ENCODE measurements around the gene USP4.

USP4 gene

DNA sequence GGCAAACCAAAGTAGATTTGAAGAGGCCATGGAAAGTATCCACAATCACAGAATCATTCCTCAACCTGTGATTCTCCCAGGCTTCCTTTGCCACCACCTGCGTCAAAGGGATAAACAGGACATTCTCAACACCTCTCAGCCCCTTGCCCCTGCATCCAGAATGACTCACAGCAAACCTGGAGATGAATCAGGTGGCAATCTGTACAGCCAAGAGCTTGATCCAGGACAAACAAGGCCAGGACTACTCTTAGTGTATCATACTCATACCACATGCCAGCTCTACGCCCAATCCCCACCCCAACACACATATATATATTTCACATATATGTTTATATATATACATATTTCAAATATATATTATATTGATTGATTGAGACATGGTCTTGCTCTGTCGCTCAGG lies 39.3 kb downstream of the USP4 start:
- H3K36me3 ChIP-seq (ENCODE audit: control insufficient read depth, low read length): peaks cover 61% of the 10 kb centered on the region
- TF ChIP-seq, protein P1, sequence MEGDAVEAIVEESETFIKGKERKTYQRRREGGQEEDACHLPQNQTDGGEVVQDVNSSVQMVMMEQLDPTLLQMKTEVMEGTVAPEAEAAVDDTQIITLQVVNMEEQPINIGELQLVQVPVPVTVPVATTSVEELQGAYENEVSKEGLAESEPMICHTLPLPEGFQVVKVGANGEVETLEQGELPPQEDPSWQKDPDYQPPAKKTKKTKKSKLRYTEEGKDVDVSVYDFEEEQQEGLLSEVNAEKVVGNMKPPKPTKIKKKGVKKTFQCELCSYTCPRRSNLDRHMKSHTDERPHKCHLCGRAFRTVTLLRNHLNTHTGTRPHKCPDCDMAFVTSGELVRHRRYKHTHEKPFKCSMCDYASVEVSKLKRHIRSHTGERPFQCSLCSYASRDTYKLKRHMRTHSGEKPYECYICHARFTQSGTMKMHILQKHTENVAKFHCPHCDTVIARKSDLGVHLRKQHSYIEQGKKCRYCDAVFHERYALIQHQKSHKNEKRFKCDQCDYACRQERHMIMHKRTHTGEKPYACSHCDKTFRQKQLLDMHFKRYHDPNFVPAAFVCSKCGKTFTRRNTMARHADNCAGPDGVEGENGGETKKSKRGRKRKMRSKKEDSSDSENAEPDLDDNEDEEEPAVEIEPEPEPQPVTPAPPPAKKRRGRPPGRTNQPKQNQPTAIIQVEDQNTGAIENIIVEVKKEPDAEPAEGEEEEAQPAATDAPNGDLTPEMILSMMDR (IDR thresholded peaks at IDR 0.05; ENCODE audit: low read depth, low read length, poor library complexity, severe bottlenecking): no peak
- no peak for TF ChIP-seq EZH2phosphoT487 (IDR thresholded peaks at IDR 0.05; ENCODE audit: borderline replicate concordance, low read length)
- no peaks in the 10 kb centered on the region for H3K9me2 ChIP-seq (replicated peaks; ENCODE audit: control insufficient read depth, low read length)
- H3F3A ChIP-seq (ENCODE audit: control insufficient read depth, insufficient read depth): no peaks in the 10 kb centered on the region
- H3K4me3 ChIP-seq (ENCODE audit: low read length): no peak overlapping the region
- H3K79me2 ChIP-seq (ENCODE audit: control insufficient read depth, low read length): no peaks in the 10 kb centered on the region
- no peak overlapping the region for H3K27ac ChIP-seq (ENCODE audit: low read depth, low read length)
- H3K9me3 ChIP-seq (ENCODE audit: control insufficient read depth, insufficient read depth, low read length): no peaks in the 10 kb centered on the region
- no peaks in the 10 kb centered on the region for H3K27me3 ChIP-seq (ENCODE audit: control insufficient read depth, low read length)
- no peaks in the 10 kb centered on the region for H3K4me1 ChIP-seq (ENCODE audit: control insufficient read depth, low read length)
- no peaks in the 10 kb centered on the region for H4K20me1 ChIP-seq (ENCODE audit: control insufficient read depth, insufficient read depth, low read depth, low read length)
- H3K4me2 ChIP-seq (ENCODE audit: low read length): no peak overlapping the region

DNA sequence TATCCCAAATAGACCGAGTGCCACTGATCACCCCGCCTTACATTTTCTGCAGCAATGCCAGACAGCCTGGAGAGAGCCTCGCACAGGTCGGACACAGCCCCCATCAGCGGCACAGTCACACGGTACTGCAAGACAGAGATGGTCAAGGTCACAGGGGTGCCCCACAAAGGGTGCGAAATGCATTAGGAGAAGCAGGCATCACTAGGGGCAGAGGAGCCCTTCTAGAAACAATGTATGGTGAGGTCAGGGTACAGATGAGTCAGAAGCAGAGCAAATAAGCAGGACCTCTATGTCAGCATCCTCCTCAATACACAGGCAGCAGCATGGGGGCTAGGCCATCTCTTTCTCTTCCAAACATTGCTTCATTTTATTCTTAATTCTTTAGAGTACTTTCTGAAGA lies 41.3 kb downstream of the USP4 start:
- H3K27ac ChIP-seq (ENCODE audit: low read depth, low read length): no peak overlapping the region
- no peak overlapping the region for H3K4me3 ChIP-seq (ENCODE audit: low read length)
- no peak overlapping the region for H3K4me2 ChIP-seq (ENCODE audit: low read length)
- H4K20me1 ChIP-seq (ENCODE audit: control insufficient read depth, insufficient read depth, low read depth, low read length): no peaks in the 10 kb centered on the region
- no peak for TF ChIP-seq EZH2phosphoT487 (IDR thresholded peaks at IDR 0.05; ENCODE audit: borderline replicate concordance, low read length)
- TF ChIP-seq, protein P1 (IDR thresholded peaks at IDR 0.05; ENCODE audit: low read depth, low read length, poor library complexity, severe bottlenecking): no peak
- H3K27me3 ChIP-seq (ENCODE audit: control insufficient read depth, low read length): no peaks in the 10 kb centered on the region
- no peaks in the 10 kb centered on the region for H3K4me1 ChIP-seq (ENCODE audit: control insufficient read depth, low read length)
- H3K9me3 ChIP-seq (ENCODE audit: control insufficient read depth, insufficient read depth, low read length): no peaks in the 10 kb centered on the region
- H3F3A ChIP-seq (ENCODE audit: control insufficient read depth, insufficient read depth): no peaks in the 10 kb centered on the region
- peaks cover 72% of the 10 kb centered on the region for H3K36me3 ChIP-seq (ENCODE audit: control insufficient read depth, low read length)
- H3K9me2 ChIP-seq (replicated peaks; ENCODE audit: control insufficient read depth, low read length): no peaks in the 10 kb centered on the region
- no peaks in the 10 kb centered on the region for H3K79me2 ChIP-seq (ENCODE audit: control insufficient read depth, low read length)

DNA sequence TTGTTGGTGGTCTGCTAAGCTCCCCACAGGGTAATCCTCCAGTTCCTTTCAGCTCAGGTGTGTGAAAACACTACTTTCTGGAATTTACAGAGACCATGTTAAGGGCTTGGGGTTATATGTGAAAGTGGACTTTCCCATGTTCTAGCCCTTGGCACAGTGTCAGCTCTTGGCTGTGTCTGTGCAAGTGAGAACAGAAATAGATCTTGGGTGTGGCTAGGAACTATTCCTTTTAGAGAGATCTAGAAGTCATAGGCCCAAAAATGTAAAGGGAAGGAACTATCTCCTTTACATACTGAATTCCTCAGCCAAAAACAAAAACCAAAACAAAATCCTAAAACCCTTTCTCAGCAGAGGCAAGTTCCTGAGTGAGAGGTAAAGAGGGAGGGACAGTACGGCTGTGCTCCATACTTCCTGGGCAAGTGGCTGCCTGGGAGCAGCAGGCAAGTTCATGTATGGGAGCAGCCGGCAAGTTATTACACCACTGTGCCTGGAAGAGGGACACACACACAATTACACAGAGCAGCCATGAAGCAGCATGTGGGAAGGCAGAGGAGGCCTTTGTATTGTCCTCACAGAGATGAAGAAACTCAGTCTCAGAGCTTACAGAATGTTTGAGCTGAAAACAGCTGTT lies 43.0 kb downstream of the USP4 start:
- Histone ChIP-seq H3K27me3 (ENCODE audit: control insufficient read depth, low read length) (no peaks in the 10 kb centered on the region), H3K27ac (ENCODE audit: low read depth, low read length) (no peak overlapping the region), H3K9me3 (ENCODE audit: control insufficient read depth, insufficient read depth, low read length) (no peaks in the 10 kb centered on the region), H4K20me1 (ENCODE audit: control insufficient read depth, insufficient read depth, low read depth, low read length) (no peaks in the 10 kb centered on the region), H3K4me3 (ENCODE audit: low read length) (no peak overlapping the region), H3F3A (ENCODE audit: control insufficient read depth, insufficient read depth) (no peaks in the 10 kb centered on the region), H3K36me3 (ENCODE audit: control insufficient read depth, low read length) (peaks cover 74% of the 10 kb centered on the region), H3K4me1 (ENCODE audit: control insufficient read depth, low read length) (no peaks in the 10 kb centered on the region), H3K4me2 (ENCODE audit: low read length) (no peak overlapping the region), H3K9me2 (replicated peaks; ENCODE audit: control insufficient read depth, low read length) (no peaks in the 10 kb centered on the region), H3K79me2 (ENCODE audit: control insufficient read depth, low read length) (no peaks in the 10 kb centered on the region)
- TF ChIP-seq, protein P1 (IDR thresholded peaks at IDR 0.05; ENCODE audit: low read depth, low read length, poor library complexity, severe bottlenecking): no peak
- TF ChIP-seq EZH2phosphoT487 (IDR thresholded peaks at IDR 0.05; ENCODE audit: borderline replicate concordance, low read length): no peak
